HFF-Myc (cell line): ENCODE results near the gene CACNG8.

Source experiments
- DNase-seq: peaks from one replicate; pipeline ENCODE4 v3.0.0-alpha.2; 2011; ENCODE audit warnings: low read depth; ENCODE audit errors: extremely low read depth
- H3K4me3 ChIP-seq: replicated peaks from 2 replicates; pipeline ENCODE4 v1.5.1; 2011; ENCODE audit warnings: low read depth, mild to moderate bottlenecking, control low read depth, low read length
- CTCF ChIP-seq: IDR thresholded peaks from 2 replicates; pipeline ENCODE4 v1.5.1; 2012; ENCODE audit warnings: mild to moderate bottlenecking, low read depth, low read length, control low read depth; ENCODE audit errors: missing control alignments

Gene CACNG8

GRCh38 chr19:54002495-54003315, 40.0 kb downstream of the CACNG8 start:
- H3K4me3 ChIP-seq, result no peak overlapping the region
- no peak for TF ChIP-seq CTCF
- DNase-seq, result no peak

- DNase-seq, result no peak
- no peak for TF ChIP-seq CTCF
- H3K4me3 ChIP-seq, result no peak overlapping the region
Measured at GRCh38 chr19:54009440-54009839, 46.7 kb downstream of the CACNG8 start.

GRCh38 chr19:54010474-54010873, 47.7 kb downstream of the CACNG8 start:
- TF ChIP-seq CTCF, result no peak
- H3K4me3 ChIP-seq, result no peak overlapping the region
- no peak for DNase-seq

GRCh38 chr19:54011507-54012211, 48.9 kb downstream of the CACNG8 start:
- no peak for TF ChIP-seq CTCF
- no peak overlapping the region for H3K4me3 ChIP-seq

GRCh38 chr19:54013866-54014265, 51.1 kb downstream of the CACNG8 start:
- no peak overlapping the region for H3K4me3 ChIP-seq
- no peak for DNase-seq
- no peak for TF ChIP-seq CTCF

More at GRCh38 chr19:54011507-54012211, 48.9 kb downstream of the CACNG8 start:
- no peak for DNase-seq

- no peak for TF ChIP-seq CTCF
- H3K4me3 ChIP-seq, result no peak overlapping the region
- no peak for DNase-seq
Measured at GRCh38 chr19:54014920-54015560, 52.3 kb downstream of the CACNG8 start.
